ENCODE results near the gene EPHB1.

Gene EPHB1

DNA sequence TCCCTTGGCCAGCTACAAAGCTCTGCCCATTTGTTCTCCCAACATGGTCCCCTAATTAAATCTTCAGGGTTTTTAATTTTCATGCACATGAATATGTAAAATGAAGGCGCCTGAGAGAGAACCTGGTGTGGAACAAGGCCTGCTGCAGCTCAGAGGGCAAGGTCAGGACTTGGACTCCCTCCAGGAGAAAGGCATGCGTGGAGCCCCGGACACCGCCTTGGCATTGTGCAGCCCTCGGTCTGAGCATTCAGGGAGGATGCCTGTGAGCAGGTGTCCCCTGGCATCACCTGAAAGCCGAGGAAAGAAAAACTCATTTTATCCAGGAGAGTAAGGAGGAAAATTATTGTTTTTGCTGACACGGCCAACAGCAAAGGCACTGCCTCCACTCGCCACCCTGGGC, 33.8 kb upstream of the EPHB1 start:
- no peaks in the 10 kb centered on the region for H3K36me3 ChIP-seq (ENCODE audit: control insufficient read depth, low read depth, low read length)
- no peaks in the 10 kb centered on the region for H3K9me3 ChIP-seq (ENCODE audit: control insufficient read depth, low read depth, low read length)
- no peaks in the 10 kb centered on the region for H3K27me3 ChIP-seq (ENCODE audit: control insufficient read depth, insufficient read depth, low read length)
- no peak overlapping the region for H3K9ac ChIP-seq (ENCODE audit: low read length)
- H3K27ac ChIP-seq (ENCODE audit: low read length): no peak overlapping the region
- no peaks in the 10 kb centered on the region for H3K4me1 ChIP-seq (ENCODE audit: control insufficient read depth, low read depth, low read length)
- H3K4me3 ChIP-seq (ENCODE audit: low read length): no peak overlapping the region

DNA sequence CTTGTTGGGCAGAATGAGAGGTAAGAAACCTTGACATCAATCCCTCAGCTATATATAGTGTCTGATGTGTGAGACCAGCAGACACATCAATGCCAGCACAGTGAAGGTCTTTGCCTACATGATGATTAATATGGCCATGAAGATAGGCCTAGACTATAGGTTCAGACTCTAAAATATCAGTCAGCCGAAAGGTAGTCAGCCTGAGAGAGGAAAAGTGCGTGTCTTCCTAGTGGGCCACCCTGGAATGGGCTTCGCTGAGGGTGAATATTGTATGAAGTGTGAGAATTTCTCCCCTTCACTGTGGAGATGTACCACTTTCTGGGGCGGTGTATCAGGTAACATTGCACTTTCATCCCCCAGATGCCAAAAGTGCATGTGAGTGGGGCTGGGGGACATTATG, 33.0 kb upstream of the EPHB1 start:
- Histone ChIP-seq H3K36me3 (ENCODE audit: control insufficient read depth, low read depth, low read length) (no peaks in the 10 kb centered on the region), H3K9me3 (ENCODE audit: control insufficient read depth, low read depth, low read length) (no peaks in the 10 kb centered on the region), H3K4me3 (ENCODE audit: low read length) (no peak overlapping the region), H3K9ac (ENCODE audit: low read length) (no peak overlapping the region), H3K27ac (ENCODE audit: low read length) (no peak overlapping the region), H3K4me1 (ENCODE audit: control insufficient read depth, low read depth, low read length) (no peaks in the 10 kb centered on the region), H3K27me3 (ENCODE audit: control insufficient read depth, insufficient read depth, low read length) (no peaks in the 10 kb centered on the region)

DNA sequence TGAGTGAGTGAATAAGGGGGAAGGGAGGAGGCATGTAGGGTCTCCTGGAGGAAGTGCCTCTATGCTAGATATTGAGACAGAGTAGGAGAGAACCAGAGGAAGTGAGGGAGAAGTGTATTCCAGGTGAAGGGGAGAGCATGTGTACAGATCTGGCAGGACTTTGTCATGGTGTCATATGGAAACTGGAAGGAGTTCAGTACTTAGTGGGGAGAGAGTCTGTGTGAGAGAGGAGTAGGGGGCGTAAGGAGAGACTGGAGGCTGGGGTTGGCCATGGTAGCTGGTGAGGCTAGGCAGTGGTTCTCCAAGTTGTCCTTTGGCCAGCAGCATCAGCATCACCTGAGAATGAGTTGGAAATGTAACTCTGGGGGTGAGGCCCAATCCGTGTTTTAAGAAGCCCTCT, 29.6 kb upstream of the EPHB1 start:
- Histone ChIP-seq H3K36me3 (ENCODE audit: control insufficient read depth, low read depth, low read length) (no peaks in the 10 kb centered on the region), H3K27me3 (ENCODE audit: control insufficient read depth, insufficient read depth, low read length) (no peaks in the 10 kb centered on the region), H3K9ac (ENCODE audit: low read length) (no peak overlapping the region), H3K9me3 (ENCODE audit: control insufficient read depth, low read depth, low read length) (no peaks in the 10 kb centered on the region), H3K4me3 (ENCODE audit: low read length) (no peak overlapping the region), H3K27ac (ENCODE audit: low read length) (no peak overlapping the region), H3K4me1 (ENCODE audit: control insufficient read depth, low read depth, low read length) (no peaks in the 10 kb centered on the region)

DNA sequence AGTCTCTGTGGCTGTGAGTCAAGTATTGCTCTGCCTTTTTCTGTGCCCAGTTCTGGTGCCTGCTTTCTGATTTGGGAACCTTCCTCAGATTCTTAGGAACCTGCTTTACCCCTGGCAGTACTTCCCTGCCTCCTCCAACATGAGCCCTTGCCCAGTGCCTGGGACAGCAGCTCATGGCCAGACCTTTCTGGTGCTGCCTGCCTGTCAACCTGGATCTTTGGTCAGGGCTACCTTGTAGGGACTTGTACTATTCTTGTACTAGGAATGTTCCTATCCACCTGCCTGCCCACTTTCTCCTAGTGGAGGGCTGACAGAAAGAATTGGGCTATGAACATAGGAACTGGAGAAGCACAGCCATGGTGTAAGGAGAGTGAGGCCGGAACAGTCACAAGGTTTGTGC, 28.8 kb upstream of the EPHB1 start:
- no peaks in the 10 kb centered on the region for H3K4me1 ChIP-seq (ENCODE audit: control insufficient read depth, low read depth, low read length)
- H3K9ac ChIP-seq (ENCODE audit: low read length): no peak overlapping the region

GRCh38 chr3:134768116-134768515, 26.9 kb upstream of the EPHB1 start:
- Histone ChIP-seq H3K4me1 (ENCODE audit: control insufficient read depth, low read depth, low read length) (no peaks in the 10 kb centered on the region), H3K27me3 (ENCODE audit: control insufficient read depth, insufficient read depth, low read length) (no peaks in the 10 kb centered on the region), H3K36me3 (ENCODE audit: control insufficient read depth, low read depth, low read length) (no peaks in the 10 kb centered on the region), H3K27ac (ENCODE audit: low read length) (no peak overlapping the region), H3K9ac (ENCODE audit: low read length) (no peak overlapping the region), H3K9me3 (ENCODE audit: control insufficient read depth, low read depth, low read length) (no peaks in the 10 kb centered on the region), H3K4me3 (ENCODE audit: low read length) (no peak overlapping the region)

More for the DNA sequence above, 28.8 kb upstream of the EPHB1 start:
- H3K4me3 ChIP-seq (ENCODE audit: low read length): no peak overlapping the region
- no peaks in the 10 kb centered on the region for H3K27me3 ChIP-seq (ENCODE audit: control insufficient read depth, insufficient read depth, low read length)
- no peak overlapping the region for H3K27ac ChIP-seq (ENCODE audit: low read length)
- no peaks in the 10 kb centered on the region for H3K36me3 ChIP-seq (ENCODE audit: control insufficient read depth, low read depth, low read length)
- H3K9me3 ChIP-seq (ENCODE audit: control insufficient read depth, low read depth, low read length): no peaks in the 10 kb centered on the region

- Histone ChIP-seq H3K36me3 (ENCODE audit: control insufficient read depth, low read depth, low read length) (no peaks in the 10 kb centered on the region), H3K27me3 (ENCODE audit: control insufficient read depth, insufficient read depth, low read length) (no peaks in the 10 kb centered on the region), H3K9me3 (ENCODE audit: control insufficient read depth, low read depth, low read length) (no peaks in the 10 kb centered on the region), H3K4me3 (ENCODE audit: low read length) (no peak overlapping the region), H3K27ac (ENCODE audit: low read length) (no peak overlapping the region), H3K4me1 (ENCODE audit: control insufficient read depth, low read depth, low read length) (no peaks in the 10 kb centered on the region), H3K9ac (ENCODE audit: low read length) (no peak overlapping the region)
These were observed 26.2 kb upstream of the EPHB1 start for GRCh38 chr3:134768837-134769236.

- H3K36me3 ChIP-seq (ENCODE audit: control insufficient read depth, low read depth, low read length): no peaks in the 10 kb centered on the region
- H3K9me3 ChIP-seq (ENCODE audit: control insufficient read depth, low read depth, low read length): no peaks in the 10 kb centered on the region
- no peak overlapping the region for H3K4me3 ChIP-seq (ENCODE audit: low read length)
- H3K4me1 ChIP-seq (ENCODE audit: control insufficient read depth, low read depth, low read length): no peaks in the 10 kb centered on the region
- no peak overlapping the region for H3K9ac ChIP-seq (ENCODE audit: low read length)
- H3K27me3 ChIP-seq (ENCODE audit: control insufficient read depth, insufficient read depth, low read length): no peaks in the 10 kb centered on the region
- no peak overlapping the region for H3K27ac ChIP-seq (ENCODE audit: low read length)
These were observed 25.7 kb upstream of the EPHB1 start for GRCh38 chr3:134769287-134769868.

- Histone ChIP-seq H3K36me3 (ENCODE audit: control insufficient read depth, low read depth, low read length) (no peaks in the 10 kb centered on the region), H3K27me3 (ENCODE audit: control insufficient read depth, insufficient read depth, low read length) (no peaks in the 10 kb centered on the region), H3K9ac (ENCODE audit: low read length) (no peak overlapping the region), H3K4me3 (ENCODE audit: low read length) (no peak overlapping the region), H3K27ac (ENCODE audit: low read length) (no peak overlapping the region), H3K9me3 (ENCODE audit: control insufficient read depth, low read depth, low read length) (no peaks in the 10 kb centered on the region), H3K4me1 (ENCODE audit: control insufficient read depth, low read depth, low read length) (no peaks in the 10 kb centered on the region)
These were observed 23.0 kb upstream of the EPHB1 start for GRCh38 chr3:134772011-134772410.

DNA sequence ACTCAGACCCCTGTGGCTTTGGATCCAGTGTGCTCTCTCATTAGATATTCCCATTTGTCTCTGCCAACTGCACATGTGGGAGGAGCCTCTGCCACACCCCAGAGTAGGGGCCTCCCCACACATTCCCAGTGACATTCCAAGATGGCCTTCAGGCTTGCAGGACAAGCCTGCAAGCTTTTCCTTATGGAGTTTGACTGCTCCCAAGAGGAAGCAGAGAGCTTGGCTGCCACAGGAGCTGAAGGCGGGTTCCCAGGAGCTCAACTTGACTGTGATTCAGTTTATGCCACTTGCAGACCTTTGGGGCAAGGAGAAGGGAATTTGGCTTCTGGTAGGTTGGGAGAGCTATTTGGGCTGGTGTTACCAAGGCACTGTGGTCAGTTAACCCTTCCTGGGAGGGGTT, 22.5 kb upstream of the EPHB1 start:
- no peak overlapping the region for H3K9ac ChIP-seq (ENCODE audit: low read length)
- H3K27ac ChIP-seq (ENCODE audit: low read length): no peak overlapping the region
- no peaks in the 10 kb centered on the region for H3K36me3 ChIP-seq (ENCODE audit: control insufficient read depth, low read depth, low read length)
- no peaks in the 10 kb centered on the region for H3K4me1 ChIP-seq (ENCODE audit: control insufficient read depth, low read depth, low read length)
- H3K27me3 ChIP-seq (ENCODE audit: control insufficient read depth, insufficient read depth, low read length): no peaks in the 10 kb centered on the region
- H3K9me3 ChIP-seq (ENCODE audit: control insufficient read depth, low read depth, low read length): no peaks in the 10 kb centered on the region
- H3K4me3 ChIP-seq (ENCODE audit: low read length): no peak overlapping the region

DNA sequence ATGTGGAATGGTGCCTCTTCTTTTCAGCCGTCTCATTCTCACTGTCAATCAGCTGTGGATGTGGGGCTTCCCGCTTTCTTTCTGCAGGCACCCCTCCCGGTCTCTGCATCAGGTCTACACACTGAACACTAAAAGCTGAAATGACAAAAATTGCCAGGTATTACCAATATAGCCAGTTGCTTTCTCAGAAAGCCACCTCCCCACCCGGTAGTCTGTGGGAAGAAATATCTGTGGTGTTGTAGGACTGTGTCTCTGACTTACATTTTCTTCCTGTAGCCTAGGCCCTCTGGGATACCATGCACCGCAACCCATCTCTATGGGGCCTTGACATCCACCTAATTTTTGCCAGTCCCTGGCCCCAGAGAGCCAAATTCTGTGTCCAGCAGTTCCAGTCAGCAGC, 19.2 kb upstream of the EPHB1 start:
- H3K4me3 ChIP-seq (ENCODE audit: low read length): no peak overlapping the region
- H3K27ac ChIP-seq (ENCODE audit: low read length): no peak overlapping the region
- H3K36me3 ChIP-seq (ENCODE audit: control insufficient read depth, low read depth, low read length): no peaks in the 10 kb centered on the region
- H3K9me3 ChIP-seq (ENCODE audit: control insufficient read depth, low read depth, low read length): no peaks in the 10 kb centered on the region
- H3K27me3 ChIP-seq (ENCODE audit: control insufficient read depth, insufficient read depth, low read length): no peaks in the 10 kb centered on the region
- H3K4me1 ChIP-seq (ENCODE audit: control insufficient read depth, low read depth, low read length): no peaks in the 10 kb centered on the region
- H3K9ac ChIP-seq (ENCODE audit: low read length): no peak overlapping the region

- H3K4me3 ChIP-seq (ENCODE audit: low read length): no peak overlapping the region
- no peaks in the 10 kb centered on the region for H3K9me3 ChIP-seq (ENCODE audit: control insufficient read depth, low read depth, low read length)
- no peaks in the 10 kb centered on the region for H3K4me1 ChIP-seq (ENCODE audit: control insufficient read depth, low read depth, low read length)
- no peak overlapping the region for H3K27ac ChIP-seq (ENCODE audit: low read length)
- no peak overlapping the region for H3K9ac ChIP-seq (ENCODE audit: low read length)
- H3K27me3 ChIP-seq (ENCODE audit: control insufficient read depth, insufficient read depth, low read length): no peaks in the 10 kb centered on the region
- H3K36me3 ChIP-seq (ENCODE audit: control insufficient read depth, low read depth, low read length): no peaks in the 10 kb centered on the region
These were observed 18.5 kb upstream of the EPHB1 start for GRCh38 chr3:134776518-134776917.

DNA sequence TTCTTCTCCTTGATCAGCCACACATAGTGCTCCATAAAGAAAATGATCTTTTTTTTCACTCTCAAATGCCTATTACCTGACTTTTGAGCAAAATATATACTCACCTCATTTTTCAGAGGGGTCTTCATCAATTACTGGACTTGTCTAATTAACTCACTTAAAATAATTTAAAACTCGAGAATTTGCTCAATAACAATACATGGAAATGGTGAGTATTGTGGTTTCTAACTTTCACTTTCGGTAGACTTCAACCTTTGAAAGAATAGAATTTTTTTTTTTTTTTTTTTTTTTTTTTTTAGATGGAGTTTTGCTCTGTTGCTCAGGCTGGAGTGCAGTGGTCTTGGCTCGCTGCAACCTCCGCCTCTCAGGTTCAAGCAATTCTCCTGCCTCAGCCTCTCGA, 17.7 kb upstream of the EPHB1 start:
- H3K27me3 ChIP-seq (ENCODE audit: control insufficient read depth, insufficient read depth, low read length): no peaks in the 10 kb centered on the region

More for the DNA sequence above, 17.7 kb upstream of the EPHB1 start:
- no peaks in the 10 kb centered on the region for H3K9me3 ChIP-seq (ENCODE audit: control insufficient read depth, low read depth, low read length)
- H3K36me3 ChIP-seq (ENCODE audit: control insufficient read depth, low read depth, low read length): no peaks in the 10 kb centered on the region
- H3K4me1 ChIP-seq (ENCODE audit: control insufficient read depth, low read depth, low read length): no peaks in the 10 kb centered on the region
- H3K4me3 ChIP-seq (ENCODE audit: low read length): no peak overlapping the region
- H3K27ac ChIP-seq (ENCODE audit: low read length): no peak overlapping the region
- no peak overlapping the region for H3K9ac ChIP-seq (ENCODE audit: low read length)
